ENCODE results near the gene SELENOT. TPM values are rescaled to one million over a fixed set of nuclear protein-coding genes. Genes with fewer than 3 reads are reported as not detected.

The SELENOT gene
- polyA plus RNA-seq, 3 donors = 210 to 549 (median 492) TPM

- H3K36me3 Mint-ChIP-seq = peaks cover 21 to 33% of the 10 kb centered on the region in 2 donors
- intact Hi-C loops (cut with micrococcal nuclease) = no loop called here
Measured at GRCh38 chr3:150588027-150588830, 14.9 kb upstream of the SELENOT start.

GRCh38 chr3:150589759-150590158 lies 13.4 kb upstream of the SELENOT start:
- Mint-ChIP-seq H3K4me1 (no peaks in the 10 kb centered on the region), H3K36me3 (peaks cover 12 to 25% of the 10 kb centered on the region in 2 donors), H3K4me3 (no peak overlapping the region), H3K27ac (no peak overlapping the region), H3K9me3 (no peaks in the 10 kb centered on the region), H3K27me3 (ENCODE audit: low read depth in 3 of 3) (no peaks in the 10 kb centered on the region)
- Histone ChIP-seq H3K9ac (ENCODE audit: insufficient read depth, low read length, poor library complexity, severe bottlenecking) (no peak overlapping the region), H2AFZ (ENCODE audit: insufficient read depth, low read depth, low read length, poor library complexity, severe bottlenecking) (no peak overlapping the region), H3K4me2 (replicated peaks; ENCODE audit: extremely low read depth, low read length, poor library complexity, severe bottlenecking) (no peak overlapping the region), H3K9me3 (replicated peaks in 1 of 2; ENCODE audit: control insufficient read depth in 1 of 2, insufficient read depth in 1 of 2, low read length in 2 of 2) (no peaks in the 10 kb centered on the region), H3K27ac (ENCODE audit: low read depth in 1 of 2, low read length in 2 of 2) (no peak overlapping the region), H3K36me3 (replicated peaks in 1 of 2; ENCODE audit: control insufficient read depth in 1 of 2, insufficient read depth in 2 of 2, low read length in 2 of 2) (peaks cover 15 to 21% of the 10 kb centered on the region in 2 donors), H4K20me1 (ENCODE audit: insufficient read depth, low read length) (no peaks in the 10 kb centered on the region), H3K27me3 (ENCODE audit: control insufficient read depth in 2 of 2, insufficient read depth in 2 of 2, low read length in 2 of 2) (no peaks in the 10 kb centered on the region), H3K79me2 (ENCODE audit: insufficient read depth, low read length) (no peaks in the 10 kb centered on the region), H3K4me1 (ENCODE audit: control insufficient read depth in 1 of 2, insufficient read depth in 2 of 2, low read length in 2 of 2) (no peaks in the 10 kb centered on the region), H3K4me3 (replicated peaks in 1 of 3; ENCODE audit: low read depth in 2 of 3, low read length in 3 of 3) (no peak overlapping the region)
- DNase-seq = no peak
- TF ChIP-seq CTCF (IDR thresholded peaks at IDR 0.05) = no peak
- WGBS (ENCODE audit: insufficient coverage) = no CpG with 5 or more reads among the region's 6 CpGs
- intact Hi-C loops (cut with micrococcal nuclease) = no loop called here

More at GRCh38 chr3:150588027-150588830, 14.9 kb upstream of the SELENOT start:
- Mint-ChIP-seq H3K4me1 (no peaks in the 10 kb centered on the region), H3K27me3 (ENCODE audit: low read depth in 3 of 3) (no peaks in the 10 kb centered on the region), H3K9me3 (no peaks in the 10 kb centered on the region), H3K27ac (no peak overlapping the region), H3K4me3 (no peak overlapping the region)
- DNase-seq = no peak
- H4K20me1 ChIP-seq (ENCODE audit: insufficient read depth, low read length) = no peaks in the 10 kb centered on the region
- no peaks in the 10 kb centered on the region for H3K27me3 ChIP-seq (ENCODE audit: control insufficient read depth in 2 of 2, insufficient read depth in 2 of 2, low read length in 2 of 2)
- no peaks in the 10 kb centered on the region for H3K9me3 ChIP-seq (replicated peaks in 1 of 2; ENCODE audit: control insufficient read depth in 1 of 2, insufficient read depth in 1 of 2, low read length in 2 of 2)
- 92% methylated on average over 2 of the region's 9 CpGs for WGBS (ENCODE audit: insufficient coverage)
- H3K9ac ChIP-seq (ENCODE audit: insufficient read depth, low read length, poor library complexity, severe bottlenecking) = no peak overlapping the region
- peaks cover 31 to 37% of the 10 kb centered on the region in 2 donors for H3K36me3 ChIP-seq (replicated peaks in 1 of 2; ENCODE audit: control insufficient read depth in 1 of 2, insufficient read depth in 2 of 2, low read length in 2 of 2)
- no peak overlapping the region for H2AFZ ChIP-seq (ENCODE audit: insufficient read depth, low read depth, low read length, poor library complexity, severe bottlenecking)
- H3K79me2 ChIP-seq (ENCODE audit: insufficient read depth, low read length) = no peaks in the 10 kb centered on the region
- TF ChIP-seq CTCF (IDR thresholded peaks at IDR 0.05) = no peak
- no peak overlapping the region for H3K4me2 ChIP-seq (replicated peaks; ENCODE audit: extremely low read depth, low read length, poor library complexity, severe bottlenecking)
- H3K4me1 ChIP-seq (ENCODE audit: control insufficient read depth in 1 of 2, insufficient read depth in 2 of 2, low read length in 2 of 2) = no peaks in the 10 kb centered on the region
- no peak overlapping the region for H3K4me3 ChIP-seq (replicated peaks in 1 of 3; ENCODE audit: low read depth in 2 of 3, low read length in 3 of 3)
- H3K27ac ChIP-seq (ENCODE audit: low read depth in 1 of 2, low read length in 2 of 2) = no peak overlapping the region
